Naive thymus-derived CD4-positive, alpha-beta T cell (primary cell): ENCODE results near the gene NOC3L. TPM values are rescaled to one million over a fixed set of nuclear protein-coding genes. Genes with fewer than 3 reads are reported as not detected.
"Not testable (repeated sequence)": the region's sequence is repeated elsewhere in the genome, so short reads cannot be mapped to it uniquely, and the experiment has no call there.

Experiments
- ATAC-seq: fragments of 150-1000 bp; cut with Tn5 transposase; 2 replicates; pipeline ENCODE4 v1.10.0; 2021; ENCODE audit warnings: mild to moderate bottlenecking, moderate library complexity
- CTCF ChIA-PET: fragments of 350-600 bp; sonication (Branson Sonifier 250); formaldehyde crosslinking; loops from one replicate; lab custom pipeline; 2021; ENCODE audit warnings: antibody characterized with exemption; lab: Charles Lee
- POLR2A ChIA-PET: fragments of 350-600 bp; sonication (Branson Sonifier 250); formaldehyde crosslinking; loops from one replicate; lab custom pipeline; 2021; ENCODE audit warnings: antibody characterized with exemption, inconsistent platforms; lab: Charles Lee
- DNase-seq, 9 donors: peaks; one replicate each; pipeline versions ENCODE4 v3.0.0 to v3.0.0-alpha.2; 2020 to 2022; ENCODE audit warnings: mixed read lengths in 1 of 9
- H3K27ac ChIP-seq: one replicate; pipeline ENCODE4 v1.7.0; 2013; ENCODE audit warnings: mild to moderate bottlenecking, low read depth, low read length, moderate library complexity
- H3K27me3 ChIP-seq, 2 donors: one replicate each; pipeline ENCODE4 v1.7.0; 2013; ENCODE audit warnings: low read length in 2 of 2, mild to moderate bottlenecking in 2 of 2, moderate library complexity in 2 of 2; ENCODE audit not compliant: control insufficient read depth in 2 of 2, insufficient read depth in 2 of 2
- H3K36me3 ChIP-seq, 3 experiments: 1 replicate in 2 of 3; 2 replicates in 1 of 3; pipeline ENCODE4 v1.7.0; 2013; ENCODE audit warnings: low read length in 3 of 3, mild to moderate bottlenecking in 3 of 3, moderate library complexity in 1 of 3; ENCODE audit not compliant: insufficient read depth in 3 of 3, control insufficient read depth in 2 of 3
- H3K4me1 ChIP-seq, 2 donors: one replicate each; pipeline ENCODE4 v1.7.0; 2013; ENCODE audit warnings: low read length in 2 of 2, mild to moderate bottlenecking in 2 of 2, moderate library complexity in 1 of 2; ENCODE audit not compliant: control insufficient read depth in 2 of 2, insufficient read depth in 2 of 2
- H3K4me3 ChIP-seq: 2 replicates; pipeline ENCODE4 v1.7.0; 2013; ENCODE audit warnings: mild to moderate bottlenecking, low read length
- H3K9me3 ChIP-seq, 3 experiments: 1 replicate in 2 of 3; 2 replicates in 1 of 3; pipeline ENCODE4 v1.7.0; 2013; ENCODE audit warnings: low read length in 3 of 3; ENCODE audit not compliant: control insufficient read depth in 2 of 3
- H3K27ac Mint-ChIP-seq, 9 donors: one replicate each; pipeline ENCODE4 v1.8.0; 2020 to 2022; ENCODE audit warnings: mixed read lengths in 9 of 9, mild to moderate bottlenecking in 8 of 9, moderate library complexity in 5 of 9, inconsistent platforms in 2 of 9
- H3K27me3 Mint-ChIP-seq, 5 donors: one replicate each; pipeline ENCODE4 v1.8.0; 2021 to 2022; ENCODE audit warnings: mixed read lengths in 5 of 5, mild to moderate bottlenecking in 1 of 5
- H3K36me3 Mint-ChIP-seq, 5 donors: one replicate each; pipeline ENCODE4 v1.8.0; 2020 to 2022; ENCODE audit warnings: mixed read lengths in 5 of 5, mild to moderate bottlenecking in 3 of 5, inconsistent platforms in 1 of 5
- H3K4me1 Mint-ChIP-seq, 7 donors: one replicate each; pipeline ENCODE4 v1.8.0; 2020 to 2022; ENCODE audit warnings: mixed read lengths in 7 of 7, mild to moderate bottlenecking in 3 of 7, inconsistent platforms in 1 of 7
- H3K4me3 Mint-ChIP-seq, 10 donors: one replicate each; pipeline ENCODE4 v1.8.0; 2020 to 2022; ENCODE audit warnings: mild to moderate bottlenecking in 10 of 10, mixed read lengths in 10 of 10, moderate library complexity in 6 of 10, inconsistent platforms in 2 of 10
- H3K9me3 Mint-ChIP-seq, 11 donors: one replicate each; pipeline ENCODE4 v1.8.0; 2020 to 2022; ENCODE audit warnings: mixed read lengths in 11 of 11, mild to moderate bottlenecking in 4 of 11, inconsistent platforms in 1 of 11, moderate library complexity in 1 of 11
- intact Hi-C, 2 donors: fragments of 100-400 bp; cut with micrococcal nuclease; formaldehyde crosslinking; loops; one replicate each; pipeline ENCODE4 v1.15.1; 2023
- polyA plus RNA-seq, 2 donors: library from polyadenylated mRNA; unstranded; fragments of 300-500 nt; fragmentation: Illumina TruSeq; gene quantifications; one replicate each; pipeline ENCODE4 v1.2.3, GENCODE V29; 2021
- total RNA-seq, 6 experiments: library from RNA in 5 of 6; stranded (reverse) in 5 of 6; gene quantifications; 1 replicate in 5 of 6; 2 replicates in 1 of 6; pipeline ENCODE4 v1.2.3 and lab custom pipeline; 2021 to 2026

The NOC3L gene
- total and polyA plus RNA-seq, 7 experiments from 2014 or later = 8.0 to 28.8 (median 17.7) TPM

GRCh38 chr10:94403380-94404213 is 40.9 kb upstream of the NOC3L start:
- H3K27ac Mint-ChIP-seq = peak overlapping the region in 1 of 9 donors; percentile 19
- ATAC-seq (peak; percentile 82), DNase-seq (peak in 6 of 9 donors; percentile 2 to 21 (median 8))
- peaks cover 0 to 12% (median 9%) of the 10 kb centered on the region in 7 donors for H3K4me1 Mint-ChIP-seq
- Histone ChIP-seq H3K27me3 (peaks cover 7 to 24% of the 10 kb centered on the region in 2 donors), H3K27ac (no peak overlapping the region), H3K36me3 (no peaks in the 10 kb centered on the region), H3K4me1 (no peaks in the 10 kb centered on the region), H3K4me3 (peak overlapping the region; percentile 43), H3K9me3 (no peaks in the 10 kb centered on the region)
- intact Hi-C loops = loop anchor here in 1 of 2 donors (5.0 kb wide), 2 partner anchors 41 to 144 kb away; partner anchors contain the start of genes HELLS and NOC3L
- POLR2A ChIA-PET = no interaction called here
- peak overlapping the region; percentile 82 to 90 (median 84) for H3K4me3 Mint-ChIP-seq
- H3K27me3 Mint-ChIP-seq = peaks cover 57 to 81% (median 75%) of the 10 kb centered on the region in 5 donors
- peaks cover 0 to 11% (median 0%) of the 10 kb centered on the region in 11 donors for H3K9me3 Mint-ChIP-seq
- no peaks in the 10 kb centered on the region for H3K36me3 Mint-ChIP-seq
- CTCF ChIA-PET = no interaction called here

- no peaks in the 10 kb centered on the region for H3K9me3 ChIP-seq
- no peak overlapping the region for H3K27ac ChIP-seq
- Mint-ChIP-seq H3K9me3 (peaks cover 0 to 11% (median 0%) of the 10 kb centered on the region in 11 donors), H3K4me3 (peak overlapping the region in 4 of 10 donors; percentile 82 to 90 (median 84)), H3K27me3 (peaks cover 55 to 80% (median 71%) of the 10 kb centered on the region in 5 donors), H3K4me1 (peaks cover 0 to 12% (median 9%) of the 10 kb centered on the region in 7 donors), H3K27ac (no peak overlapping the region), H3K36me3 (no peaks in the 10 kb centered on the region)
- ChIA-PET CTCF (no interaction called here), POLR2A (no interaction called here)
- peaks cover 4 to 20% of the 10 kb centered on the region in 2 donors for H3K27me3 ChIP-seq
- peak overlapping the region; percentile 43 for H3K4me3 ChIP-seq
- peak; percentile 21 for ATAC-seq
- no peaks in the 10 kb centered on the region for H3K4me1 ChIP-seq
- intact Hi-C loops = loop anchor here in 1 of 2 donors (5.0 kb wide), 2 partner anchors 41 to 144 kb away; partner anchors contain the start of genes HELLS and NOC3L
- H3K36me3 ChIP-seq = no peaks in the 10 kb centered on the region
- DNase-seq = peak in 5 of 9 donors; percentile 0 to 13 (median 3)
Observed at GRCh38 chr10:94402843-94403379, 40.2 kb upstream of the NOC3L start.

GRCh38 chr10:94402204-94402842 is 39.6 kb upstream of the NOC3L start, which contains the start of gene TBC1D12:
Gene TBC1D12 (plus strand): TSS chr10:94402541. CDS start chr10:94402614, 73 bp downstream.
- ATAC-seq (peak; percentile 67), DNase-seq (peak in 5 of 9 donors; percentile 7 to 44 (median 20))
- Mint-ChIP-seq H3K4me3 (peak within 1 kb of the TSS; percentile 54 to 90 (median 82)), H3K27me3 (peaks cover 49 to 78% (median 74%) of the 10 kb centered on the region in 5 donors), H3K4me1 (peaks cover 0 to 12% (median 9%) of the 10 kb centered on the region in 7 donors), H3K9me3 (peaks cover 0 to 11% (median 0%) of the 10 kb centered on the region in 11 donors), H3K27ac (no peak within 1 kb of the TSS), H3K36me3 (no peaks in the 10 kb centered on the region)
- H3K27me3 ChIP-seq = peaks cover 4 to 19% of the 10 kb centered on the region in 2 donors
- H3K9me3 ChIP-seq = no peaks in the 10 kb centered on the region
- no peaks in the 10 kb centered on the region for H3K36me3 ChIP-seq
- H3K4me1 ChIP-seq = no peaks in the 10 kb centered on the region
- H3K27ac ChIP-seq = no peak within 1 kb of the TSS
- POLR2A ChIA-PET = no interaction called here
- intact Hi-C loops = loop anchor here in 1 of 2 donors (5.0 kb wide), 2 partner anchors 40 to 145 kb away; partner anchors contain the start of genes HELLS and NOC3L
- H3K4me3 ChIP-seq = peak within 1 kb of the TSS; percentile 43
- CTCF ChIA-PET = no interaction called here

- peaks cover 0 to 9% (median 0%) of the 10 kb centered on the region in 11 donors for H3K9me3 Mint-ChIP-seq
- DNase-seq (no peak), ATAC-seq (no peak)
- no peak overlapping the region for H3K27ac Mint-ChIP-seq
- H3K4me1 ChIP-seq = no peaks in the 10 kb centered on the region
- H3K27ac ChIP-seq = no peak overlapping the region
- H3K4me1 Mint-ChIP-seq = peaks cover 0 to 8% (median 7%) of the 10 kb centered on the region in 7 donors
- CTCF ChIA-PET = no interaction called here
- H3K27me3 Mint-ChIP-seq = peaks cover 31 to 46% (median 42%) of the 10 kb centered on the region in 5 donors
- peaks cover 1 to 4% of the 10 kb centered on the region in 2 donors for H3K27me3 ChIP-seq
- no peak overlapping the region for H3K4me3 ChIP-seq
- POLR2A ChIA-PET = no interaction called here
- H3K36me3 Mint-ChIP-seq = no peaks in the 10 kb centered on the region
- intact Hi-C loops = no loop called here
- no peaks in the 10 kb centered on the region for H3K36me3 ChIP-seq
- H3K4me3 Mint-ChIP-seq = no peak overlapping the region
- no peaks in the 10 kb centered on the region for H3K9me3 ChIP-seq
Observed at GRCh38 chr10:94398762-94399161, 36.0 kb upstream of the NOC3L start.

GRCh38 chr10:94397549-94398370 is 35.0 kb upstream of the NOC3L start:
- Mint-ChIP-seq H3K4me1 (peaks cover 0 to 5% (median 4%) of the 10 kb centered on the region in 7 donors), H3K4me3 (no peak overlapping the region), H3K9me3 (peaks cover 0 to 8% (median 0%) of the 10 kb centered on the region in 11 donors), H3K27ac (no peak overlapping the region), H3K36me3 (no peaks in the 10 kb centered on the region), H3K27me3 (peaks cover 27 to 44% (median 38%) of the 10 kb centered on the region in 5 donors)
- Histone ChIP-seq H3K9me3 (no peaks in the 10 kb centered on the region), H3K27me3 (peaks cover 0 to 4% of the 10 kb centered on the region in 2 donors), H3K36me3 (no peaks in the 10 kb centered on the region), H3K4me3 (no peak overlapping the region), H3K4me1 (no peaks in the 10 kb centered on the region), H3K27ac (no peak overlapping the region)
- intact Hi-C loops = no loop called here
- ChIA-PET CTCF (no interaction called here), POLR2A (no interaction called here)
- ATAC-seq = no peak
- no peak for DNase-seq

- H3K27ac ChIP-seq, H3K27me3 ChIP-seq, H3K27me3 Mint-ChIP-seq, intact Hi-C loops, H3K9me3 Mint-ChIP-seq, H3K4me3 ChIP-seq, ATAC-seq, H3K36me3 Mint-ChIP-seq, H3K4me1 ChIP-seq, CTCF ChIA-PET, H3K4me3 Mint-ChIP-seq, H3K9me3 ChIP-seq, H3K27ac Mint-ChIP-seq, DNase-seq, POLR2A ChIA-PET, H3K4me1 Mint-ChIP-seq, H3K36me3 ChIP-seq: not testable (repeated sequence)
Observed at GRCh38 chr10:94392117-94392516, 29.4 kb upstream of the NOC3L start.
